Right lobe of liver (tissue), 6 donors: ENCODE results near the gene NTM. TPM values are rescaled to one million over a fixed set of nuclear protein-coding genes. Genes with fewer than 3 reads are reported as not detected.

Source experiments
- ATAC-seq, 4 donors: fragments of 200-7000 bp; cut with Tn5 transposase; one replicate each; pipeline ENCODE4 v1.9.1; 2020; ENCODE audit warnings: mild to moderate bottlenecking in 4 of 4, moderate library complexity in 4 of 4
- DNase-seq, 3 donors: peaks; one replicate each; pipeline ENCODE4 v3.0.0-alpha.2; 2020
- H3K27ac ChIP-seq, 3 donors: fragments of 200-600 bp; one replicate each; pipeline ENCODE4 v1.8.0; 2022
- H3K27me3 ChIP-seq, 2 donors: fragments of 200-600 bp; one replicate each; pipeline ENCODE4 v1.8.0; 2022
- H3K36me3 ChIP-seq, 4 donors: fragments of 200-600 bp; sonication (generic) in 1 of 4; one replicate each; pipeline versions ENCODE4 v1.5.1 to v1.8.0; 2017 to 2022; ENCODE audit warnings: control low read depth in 1 of 4
- H3K4me1 ChIP-seq, 4 donors: fragments of 200-600 bp; sonication (generic) in 1 of 4; one replicate each; pipeline versions ENCODE4 v1.5.1 to v1.8.0; 2017 to 2022; ENCODE audit warnings: control low read depth in 1 of 4
- H3K4me3 ChIP-seq, 3 donors: fragments of 200-600 bp; one replicate each; pipeline ENCODE4 v1.8.0; 2022
- H3K9me3 ChIP-seq, 4 donors: fragments of 200-600 bp; sonication (generic) in 1 of 4; one replicate each; pipeline versions ENCODE4 v1.5.1 to v1.8.0; 2017 to 2022; ENCODE audit warnings: control low read depth in 1 of 4
- POLR2A ChIP-seq: fragments of 450-650 bp; IDR thresholded peaks from one replicate; pipeline ENCODE4 v1.6.1; 2017; ENCODE audit warnings: antibody characterized with exemption, mild to moderate bottlenecking
- WGBS: methylation state at CpG from one replicate; pipeline ENCODE4 v1.1.6; 2018; ENCODE audit warnings: low coverage, low lambda C conversion rate; ENCODE audit not compliant: insufficient coverage; ENCODE audit errors: missing lambda C conversion rate; 5-methylcytosine and 5-hydroxymethylcytosine counted together
- intact Hi-C, 2 donors: fragments of 100-400 bp; cut with DNase I; formaldehyde crosslinking; loops; one replicate each; pipeline versions ENCODE4 v1.11.2 to v1.14.1; 2022
- total RNA-seq, 6 experiments: library from RNA; depleted of rRNA in 2 of 6; stranded (reverse); fragments of >200 nt in 2 of 6; fragmentation: NEBNext Ultra II Directional in 3 of 6; extraction: Animal tissue kit (Norgen Biotek cat#: 25700) in 3 of 6; gene quantifications; one replicate each; pipeline versions ENCODE4 v1.1.0 to v1.2.4, GENCODE V29; 2016 to 2023
- TF ChIP-seq, protein P1 (sequence below), 4 donors: fragments of 200-600 bp in 3 of 4; fragments of 450-650 bp in 1 of 4; IDR thresholded peaks; one replicate each; pipeline versions ENCODE4 v1.5.1 to v1.8.0; 2016 to 2022; ENCODE audit warnings: antibody characterized with exemption in 4 of 4, mild to moderate bottlenecking in 2 of 4
- donor health status: DM: no; HTN: yes; CAD: no.
- donor health status: DM: no; HTN: no; CAD: no.
- donor health status: DM: no; HTN: no; CAD: no.
- donor health status: DM: no; HTN: yes; CAD: no.
- donor health status: DM: no; HTN: yes; CAD: no.

NTM gene
- total RNA-seq, 6 experiments from 2014 or later: 0.35 TPM; not detected in 5

DNA sequence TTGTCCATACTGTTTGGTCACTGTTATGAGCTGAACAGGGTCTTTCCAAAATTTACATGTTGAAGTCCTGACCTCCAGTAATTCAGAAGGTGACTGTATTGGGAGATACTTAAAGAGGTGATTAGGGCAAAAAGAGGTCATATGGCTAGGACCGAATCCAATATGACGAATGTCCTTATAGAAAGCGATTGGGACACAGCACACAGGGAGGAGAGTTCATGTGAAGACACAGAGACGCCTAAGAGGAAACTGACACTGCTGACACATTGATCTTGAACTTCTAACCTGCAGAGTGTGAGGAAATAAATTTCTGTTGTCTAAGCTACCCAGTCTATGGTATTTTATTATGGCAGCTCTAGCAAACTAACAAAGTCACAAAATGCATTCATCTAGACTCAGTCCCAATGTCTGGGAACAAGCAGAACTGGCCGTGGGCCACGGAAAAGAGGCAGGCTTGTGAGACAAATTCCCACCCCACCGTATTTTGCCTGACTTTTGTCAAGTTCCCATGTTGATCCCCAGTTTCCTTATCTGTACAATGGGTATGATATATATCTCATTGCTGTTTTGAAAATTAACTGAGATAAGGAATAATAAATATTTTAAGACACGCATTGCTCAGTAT is 295.0 kb downstream of the NTM start:
- DNase-seq (no peak), ATAC-seq (peak in 1 of 4 donors; percentile 57)
- Histone ChIP-seq H3K4me1 (no peaks in the 10 kb centered on the region), H3K9me3 (no peaks in the 10 kb centered on the region), H3K4me3 (no peak overlapping the region), H3K27ac (no peak overlapping the region), H3K27me3 (no peaks in the 10 kb centered on the region), H3K36me3 (no peaks in the 10 kb centered on the region)
- WGBS: 43% methylated on average over 6 of the region's 8 CpGs
- TF ChIP-seq, protein P1, sequence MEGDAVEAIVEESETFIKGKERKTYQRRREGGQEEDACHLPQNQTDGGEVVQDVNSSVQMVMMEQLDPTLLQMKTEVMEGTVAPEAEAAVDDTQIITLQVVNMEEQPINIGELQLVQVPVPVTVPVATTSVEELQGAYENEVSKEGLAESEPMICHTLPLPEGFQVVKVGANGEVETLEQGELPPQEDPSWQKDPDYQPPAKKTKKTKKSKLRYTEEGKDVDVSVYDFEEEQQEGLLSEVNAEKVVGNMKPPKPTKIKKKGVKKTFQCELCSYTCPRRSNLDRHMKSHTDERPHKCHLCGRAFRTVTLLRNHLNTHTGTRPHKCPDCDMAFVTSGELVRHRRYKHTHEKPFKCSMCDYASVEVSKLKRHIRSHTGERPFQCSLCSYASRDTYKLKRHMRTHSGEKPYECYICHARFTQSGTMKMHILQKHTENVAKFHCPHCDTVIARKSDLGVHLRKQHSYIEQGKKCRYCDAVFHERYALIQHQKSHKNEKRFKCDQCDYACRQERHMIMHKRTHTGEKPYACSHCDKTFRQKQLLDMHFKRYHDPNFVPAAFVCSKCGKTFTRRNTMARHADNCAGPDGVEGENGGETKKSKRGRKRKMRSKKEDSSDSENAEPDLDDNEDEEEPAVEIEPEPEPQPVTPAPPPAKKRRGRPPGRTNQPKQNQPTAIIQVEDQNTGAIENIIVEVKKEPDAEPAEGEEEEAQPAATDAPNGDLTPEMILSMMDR (IDR thresholded peaks at IDR 0.05): no peak
- no peak for TF ChIP-seq POLR2A
- intact Hi-C loops: no loop called here

DNA sequence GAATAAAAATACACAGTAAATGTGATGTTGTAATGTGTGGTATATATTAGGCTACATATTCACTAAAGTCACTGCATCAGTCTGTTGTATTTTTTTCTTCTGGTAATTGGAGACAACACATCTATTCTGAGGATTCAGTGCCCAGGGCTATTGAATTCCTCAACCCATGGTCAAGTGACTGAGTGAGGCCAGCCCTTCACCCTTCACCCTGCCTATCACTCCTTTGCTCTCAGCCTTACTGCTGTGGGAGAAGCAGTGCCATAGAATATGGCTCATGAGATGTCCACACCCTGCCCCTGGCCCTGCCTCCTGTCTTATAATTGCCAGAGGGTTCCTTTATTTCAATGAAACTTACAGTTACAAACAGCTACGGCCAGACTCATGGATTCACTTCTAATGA is 295.6 kb downstream of the NTM start:
- no peak for DNase-seq
- no peaks in the 10 kb centered on the region for H3K4me1 ChIP-seq
- H3K36me3 ChIP-seq: no peaks in the 10 kb centered on the region
- 50% methylated on average over 1 of the region's 1 CpG for WGBS
- ATAC-seq: no peak
- TF ChIP-seq, protein P1 (IDR thresholded peaks at IDR 0.05): no peak
- TF ChIP-seq POLR2A: no peak
- intact Hi-C loops: no loop called here
- H3K4me3 ChIP-seq: no peak overlapping the region
- H3K27ac ChIP-seq: no peak overlapping the region
- H3K27me3 ChIP-seq: no peaks in the 10 kb centered on the region
- no peaks in the 10 kb centered on the region for H3K9me3 ChIP-seq

DNA sequence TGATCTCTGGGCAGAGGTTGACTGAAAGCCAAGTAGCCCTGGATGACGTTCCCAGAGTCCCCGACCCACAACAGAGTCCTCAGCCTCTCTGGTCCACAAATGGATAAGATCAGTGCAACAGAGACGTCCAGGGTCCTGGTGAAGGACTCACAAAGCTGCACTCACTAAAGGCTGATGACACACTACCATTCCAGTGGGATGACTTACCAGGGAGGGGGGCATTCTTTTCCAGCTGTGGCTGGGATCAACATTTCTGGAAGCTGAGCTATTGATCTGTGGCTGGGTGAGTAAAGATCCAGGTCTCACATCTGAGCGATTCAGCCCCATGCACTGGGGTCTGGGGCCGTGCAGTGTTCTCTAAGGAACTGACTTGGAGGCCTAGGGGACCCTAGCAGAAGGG is 296.2 kb downstream of the NTM start:
- H3K27me3 ChIP-seq: no peaks in the 10 kb centered on the region
- ATAC-seq (no peak), DNase-seq (no peak)
- no peak overlapping the region for H3K4me3 ChIP-seq
- H3K9me3 ChIP-seq: no peaks in the 10 kb centered on the region
- H3K27ac ChIP-seq: no peak overlapping the region
- no peak for TF ChIP-seq POLR2A
- TF ChIP-seq, protein P1 (IDR thresholded peaks at IDR 0.05): no peak
- H3K36me3 ChIP-seq: no peaks in the 10 kb centered on the region
- intact Hi-C loops: no loop called here
- H3K4me1 ChIP-seq: no peaks in the 10 kb centered on the region
- WGBS: 47% methylated on average over 3 of the region's 5 CpGs

DNA sequence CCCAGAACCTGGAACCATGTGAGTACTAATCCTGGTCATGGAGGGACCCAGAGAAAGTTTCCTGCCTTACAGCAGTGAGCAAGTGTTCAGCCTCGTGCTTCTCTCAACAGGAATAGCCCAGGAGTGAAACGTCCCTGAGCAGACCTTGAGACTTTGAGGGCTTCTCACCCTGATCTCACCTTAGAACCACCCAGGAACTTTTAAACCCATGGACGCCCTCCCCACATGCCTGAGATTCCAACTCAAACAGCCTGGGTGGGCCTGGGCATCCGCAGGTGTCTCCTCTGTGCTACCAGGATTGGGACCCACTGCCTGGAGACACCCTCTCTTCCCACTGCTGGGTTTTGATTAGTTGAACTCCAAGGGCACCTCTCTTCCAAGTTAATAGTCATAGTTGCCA is 297.2 kb downstream of the NTM start:
- TF ChIP-seq, protein P1 (IDR thresholded peaks at IDR 0.05): no peak
- no peak for TF ChIP-seq POLR2A
- no peaks in the 10 kb centered on the region for H3K27me3 ChIP-seq
- DNase-seq (no peak), ATAC-seq (no peak)
- H3K4me3 ChIP-seq: no peak overlapping the region
- intact Hi-C loops: no loop called here
- no peak overlapping the region for H3K27ac ChIP-seq
- H3K36me3 ChIP-seq: no peaks in the 10 kb centered on the region
- H3K4me1 ChIP-seq: no peaks in the 10 kb centered on the region
- H3K9me3 ChIP-seq: no peaks in the 10 kb centered on the region
- 69% methylated on average over 2 of the region's 4 CpGs for WGBS
